Loucy (cell line): ENCODE measurements around the gene ZNHIT1.

Source experiments
- H2AFZ ChIP-seq: fragments of 200-600 bp; sonication (generic); 2 replicates; pipeline ENCODE4 v1.6.0; 2016; ENCODE audit warnings: antibody characterized with exemption, mild to moderate bottlenecking, low read length, moderate library complexity
- H3F3A ChIP-seq: fragments of 200-600 bp; 2 replicates; pipeline ENCODE4 v1.6.0; 2016; ENCODE audit warnings: antibody characterized with exemption, low read depth, mild to moderate bottlenecking
- H3K27me3 ChIP-seq: fragments of 200-600 bp; sonication (generic); 2 replicates; pipeline ENCODE4 v1.6.1; 2014; ENCODE audit warnings: low read length, mild to moderate bottlenecking; ENCODE audit not compliant: insufficient read depth, poor library complexity, severe bottlenecking
- H3K36me3 ChIP-seq: fragments of 200-600 bp; sonication (generic); 2 replicates; pipeline ENCODE4 v1.6.1; 2016; ENCODE audit warnings: low read length; ENCODE audit not compliant: insufficient read depth
- H3K4me1 ChIP-seq: fragments of 200-600 bp; sonication (generic); 2 replicates; pipeline ENCODE4 v1.5.1; 2014; ENCODE audit warnings: low read length, mild to moderate bottlenecking; ENCODE audit not compliant: insufficient read depth, poor library complexity, severe bottlenecking
- H3K4me2 ChIP-seq: fragments of 200-600 bp; sonication (generic); 2 replicates; pipeline ENCODE4 v1.6.0; 2014; ENCODE audit warnings: antibody characterized with exemption, low read length, low read depth, mild to moderate bottlenecking; ENCODE audit not compliant: poor library complexity, severe bottlenecking
- H3K4me3 ChIP-seq: fragments of 200-600 bp; sonication (generic); 2 replicates; pipeline ENCODE4 v1.5.1; 2014; ENCODE audit warnings: low read length, mild to moderate bottlenecking, mixed read lengths; ENCODE audit not compliant: poor library complexity, severe bottlenecking
- H3K79me2 ChIP-seq: fragments of 200-600 bp; sonication (generic); 2 replicates; pipeline ENCODE4 v1.6.1; 2014; ENCODE audit warnings: low read length; ENCODE audit not compliant: insufficient read depth
- H3K9ac ChIP-seq: fragments of 200-600 bp; sonication (generic); 2 replicates; pipeline ENCODE4 v1.6.0; 2014; ENCODE audit warnings: mild to moderate bottlenecking, low read depth, low read length, moderate library complexity; ENCODE audit not compliant: poor library complexity, severe bottlenecking
- H3K9me2 ChIP-seq: fragments of 200-600 bp; sonication (generic); replicated peaks from 2 replicates; pipeline ENCODE4 v1.6.1; 2016; ENCODE audit warnings: low read depth, low read length, mixed read lengths
- H3K9me3 ChIP-seq: fragments of 200-600 bp; sonication (generic); 2 replicates; pipeline ENCODE4 v1.6.1; 2014; ENCODE audit warnings: mild to moderate bottlenecking, antibody characterized with exemption, low read length, low read depth; ENCODE audit not compliant: insufficient read depth
- H4K20me1 ChIP-seq: fragments of 200-600 bp; sonication (generic); 2 replicates; pipeline ENCODE4 v1.6.0; 2014; ENCODE audit warnings: antibody characterized with exemption, low read length, mild to moderate bottlenecking; ENCODE audit not compliant: insufficient read depth, poor library complexity, severe bottlenecking
- EZH2phosphoT487 ChIP-seq: fragments of 200-600 bp; IDR thresholded peaks from 2 replicates; pipeline ENCODE4 v1.6.1; 2018; ENCODE audit warnings: antibody characterized with exemption, mild to moderate bottlenecking, moderate library complexity, borderline replicate concordance
- TF ChIP-seq, protein P1 (sequence below): fragments of 200-600 bp; sonication (generic); conservative IDR thresholded peaks from 2 replicates; pipeline ENCODE4 v1.5.1; 2014; ENCODE audit warnings: mild to moderate bottlenecking, antibody characterized with exemption, low read length

Gene ZNHIT1

DNA sequence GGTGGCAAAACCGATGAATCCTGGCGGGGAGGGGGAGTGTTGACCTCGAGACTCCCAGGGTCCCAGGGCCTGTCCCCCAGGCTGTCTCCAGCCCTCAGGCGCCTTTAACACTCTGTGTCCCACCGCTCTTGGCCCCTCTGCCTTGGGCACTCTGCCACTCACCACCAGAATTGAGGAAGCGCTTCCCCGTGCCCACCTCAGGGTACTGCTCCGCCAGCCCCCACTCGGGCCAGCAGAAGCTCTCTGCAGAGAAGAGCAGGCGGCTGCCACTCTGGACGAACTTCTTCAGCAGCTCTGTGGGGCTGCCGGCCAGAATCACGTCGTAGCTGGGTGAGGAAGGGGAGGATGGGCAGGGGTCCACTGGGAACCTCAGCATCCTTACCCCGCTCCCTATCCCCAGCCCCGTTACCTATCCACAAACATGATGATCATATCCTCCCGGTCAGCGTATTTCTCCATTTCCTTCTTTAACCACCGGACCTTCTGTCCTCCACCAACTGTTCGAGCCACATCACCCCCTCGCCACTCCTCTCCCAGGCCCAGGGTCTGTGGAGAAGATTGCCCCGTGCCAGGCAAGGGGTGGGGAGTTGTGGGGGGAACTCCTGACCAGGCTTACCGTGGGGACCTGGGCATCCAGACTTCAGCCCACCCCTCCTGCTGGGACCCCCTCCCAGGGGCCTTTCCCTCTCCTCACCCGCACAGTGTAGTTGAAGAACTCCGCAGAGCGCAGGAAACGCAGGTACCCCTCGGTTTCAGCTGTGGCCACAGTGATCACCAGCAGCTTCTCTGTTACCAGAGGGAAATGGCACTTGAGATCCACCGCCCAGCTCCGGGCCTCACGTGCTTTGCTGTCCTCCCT, 1.7 kb upstream of the ZNHIT1 start:
- peaks cover 19% of the 10 kb centered on the region for H3K4me1 ChIP-seq
- no peaks in the 10 kb centered on the region for H3K9me3 ChIP-seq
- no peaks in the 10 kb centered on the region for H3K9me2 ChIP-seq
- H3K79me2 ChIP-seq: peaks cover 29% of the 10 kb centered on the region
- TF ChIP-seq EZH2phosphoT487: no peak
- TF ChIP-seq, protein P1, sequence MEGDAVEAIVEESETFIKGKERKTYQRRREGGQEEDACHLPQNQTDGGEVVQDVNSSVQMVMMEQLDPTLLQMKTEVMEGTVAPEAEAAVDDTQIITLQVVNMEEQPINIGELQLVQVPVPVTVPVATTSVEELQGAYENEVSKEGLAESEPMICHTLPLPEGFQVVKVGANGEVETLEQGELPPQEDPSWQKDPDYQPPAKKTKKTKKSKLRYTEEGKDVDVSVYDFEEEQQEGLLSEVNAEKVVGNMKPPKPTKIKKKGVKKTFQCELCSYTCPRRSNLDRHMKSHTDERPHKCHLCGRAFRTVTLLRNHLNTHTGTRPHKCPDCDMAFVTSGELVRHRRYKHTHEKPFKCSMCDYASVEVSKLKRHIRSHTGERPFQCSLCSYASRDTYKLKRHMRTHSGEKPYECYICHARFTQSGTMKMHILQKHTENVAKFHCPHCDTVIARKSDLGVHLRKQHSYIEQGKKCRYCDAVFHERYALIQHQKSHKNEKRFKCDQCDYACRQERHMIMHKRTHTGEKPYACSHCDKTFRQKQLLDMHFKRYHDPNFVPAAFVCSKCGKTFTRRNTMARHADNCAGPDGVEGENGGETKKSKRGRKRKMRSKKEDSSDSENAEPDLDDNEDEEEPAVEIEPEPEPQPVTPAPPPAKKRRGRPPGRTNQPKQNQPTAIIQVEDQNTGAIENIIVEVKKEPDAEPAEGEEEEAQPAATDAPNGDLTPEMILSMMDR: no peak
- H3K4me3 ChIP-seq: peak overlapping the region; percentile 80
- no peaks in the 10 kb centered on the region for H3F3A ChIP-seq
- no peaks in the 10 kb centered on the region for H3K27me3 ChIP-seq
- peak overlapping the region; percentile 91 for H3K4me2 ChIP-seq
- no peak overlapping the region for H2AFZ ChIP-seq
- peak overlapping the region; percentile 74 for H3K9ac ChIP-seq
- H3K36me3 ChIP-seq: no peaks in the 10 kb centered on the region
- no peaks in the 10 kb centered on the region for H4K20me1 ChIP-seq

DNA sequence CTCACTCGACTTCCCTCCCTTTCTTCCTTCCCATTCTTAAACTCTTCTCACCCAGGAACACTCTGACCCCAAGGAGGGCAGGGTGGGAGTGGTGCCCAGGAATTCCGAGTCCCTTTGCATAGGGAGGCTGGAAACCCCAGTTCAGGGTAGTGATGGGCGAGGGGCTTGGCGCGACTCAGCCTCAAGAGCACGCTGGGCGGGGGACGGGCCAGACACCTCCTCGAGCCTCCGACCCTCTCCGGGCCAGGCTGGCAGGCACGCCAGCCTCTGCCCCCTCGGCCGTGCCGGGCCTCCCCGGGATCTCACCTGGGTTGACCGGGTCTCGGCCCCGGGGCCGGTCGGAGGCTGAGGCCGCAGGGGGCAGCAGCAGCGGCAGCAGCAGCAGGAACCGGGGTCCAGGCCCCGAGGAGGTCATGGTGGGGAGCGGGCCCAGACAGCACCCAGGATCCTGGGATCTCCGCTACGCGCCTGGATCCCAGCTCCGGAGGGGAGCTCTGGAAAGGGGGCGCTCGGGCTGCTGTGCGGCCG, 1.0 kb upstream of the ZNHIT1 start:
- Histone ChIP-seq H3K9me2 (no peaks in the 10 kb centered on the region), H3K4me2 (peak overlapping the region; percentile 91), H3K9me3 (no peaks in the 10 kb centered on the region), H3K27me3 (no peaks in the 10 kb centered on the region), H2AFZ (peak overlapping the region; percentile 83; the same call in 1 of the 2 replicates), H3K79me2 (peaks cover 30% of the 10 kb centered on the region), H3K4me3 (peak overlapping the region; percentile 80), H3K4me1 (peaks cover 19% of the 10 kb centered on the region), H3F3A (no peaks in the 10 kb centered on the region), H3K36me3 (no peaks in the 10 kb centered on the region), H3K9ac (peak overlapping the region; percentile 74), H4K20me1 (no peaks in the 10 kb centered on the region)
- no peak for TF ChIP-seq EZH2phosphoT487
- TF ChIP-seq, protein P1: no peak

DNA sequence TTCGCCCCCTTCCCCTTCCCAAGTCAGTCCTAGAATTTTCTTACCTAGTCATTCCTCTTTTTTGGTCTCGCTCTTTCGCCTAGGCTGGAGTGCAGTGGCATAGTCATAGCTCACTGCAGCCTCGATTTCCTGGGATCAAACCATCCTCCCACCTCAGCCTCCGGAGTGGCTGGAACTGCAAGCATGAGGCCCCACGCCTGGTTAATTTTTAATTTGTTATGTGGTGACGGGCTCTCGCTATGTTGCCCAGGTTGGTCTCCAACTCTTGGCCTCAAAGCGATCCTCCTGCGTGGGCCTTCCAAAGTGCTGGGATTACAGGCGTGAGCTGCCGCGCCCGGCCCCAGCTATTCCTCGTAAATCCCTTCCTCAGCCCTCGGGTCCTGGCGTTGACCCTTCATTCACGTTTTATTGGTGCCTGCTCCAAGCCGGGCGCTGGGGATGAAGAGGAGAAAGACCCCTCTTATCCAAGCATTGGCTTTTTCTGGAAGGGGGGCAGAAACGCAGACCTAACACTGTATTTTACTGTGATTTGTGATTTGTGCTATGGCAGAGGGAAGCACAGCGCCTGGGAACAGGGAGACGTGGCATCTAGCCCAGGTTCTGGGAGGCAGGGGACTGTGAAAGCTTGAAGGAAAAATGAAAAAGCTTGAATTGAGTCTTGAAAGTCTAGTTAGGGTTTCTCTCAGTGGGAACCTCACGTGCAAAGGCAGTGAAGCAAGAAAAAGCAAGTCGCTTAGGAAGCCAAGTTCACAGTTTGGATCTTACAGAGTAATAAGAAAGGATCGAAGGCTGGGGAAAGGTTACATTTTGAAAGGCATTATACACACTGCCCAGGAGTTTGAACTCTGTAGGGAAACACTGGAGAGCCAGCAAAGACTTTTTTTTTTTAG, 516 bp downstream of the ZNHIT1 start:
- Histone ChIP-seq H3K9me3 (no peaks in the 10 kb centered on the region), H3K27me3 (no peaks in the 10 kb centered on the region), H4K20me1 (no peaks in the 10 kb centered on the region), H3K9me2 (no peaks in the 10 kb centered on the region), H3K4me2 (peak overlapping the region; percentile 91), H3F3A (no peaks in the 10 kb centered on the region), H3K36me3 (no peaks in the 10 kb centered on the region), H3K4me3 (peak overlapping the region; percentile 80), H3K79me2 (peaks cover 30% of the 10 kb centered on the region), H3K4me1 (peaks cover 19% of the 10 kb centered on the region), H2AFZ (peak overlapping the region; percentile 35), H3K9ac (peak overlapping the region; percentile 79)
- TF ChIP-seq EZH2phosphoT487: no peak
- TF ChIP-seq, protein P1: no peak
